Smooth muscle cell (in vitro differentiated cells): ENCODE results near the gene MAGI2. TPM values are rescaled to one million over a fixed set of nuclear protein-coding genes. Genes with fewer than 3 reads are reported as not detected.
"Not testable (repeated sequence)": the region's sequence is repeated elsewhere in the genome, so short reads cannot be mapped to it uniquely, and the experiment has no call there.

ENCODE experiments used
- DNase-seq: peaks from one replicate; lab custom pipeline; 2025; ENCODE audit not compliant: unreplicated experiment; lab: John Stamatoyannopoulos, UW
- H2AFZ ChIP-seq: fragments of 200-600 bp; sonication (generic); 2 replicates; pipeline ENCODE4 v1.6.0; 2016; ENCODE audit warnings: antibody characterized with exemption, low read depth, mild to moderate bottlenecking
- H3F3A ChIP-seq: fragments of 200-600 bp; sonication (generic); 2 replicates; pipeline ENCODE4 v1.6.0; 2017; ENCODE audit warnings: antibody characterized with exemption, low read depth
- H3K27ac ChIP-seq: fragments of 200-600 bp; sonication (generic); 2 replicates; pipeline ENCODE4 v1.5.1; 2016; ENCODE audit warnings: low read depth, mild to moderate bottlenecking
- H3K27me3 ChIP-seq: fragments of 200-600 bp; sonication (generic); 2 replicates; pipeline ENCODE4 v1.6.1; 2016; ENCODE audit warnings: low read depth, mild to moderate bottlenecking
- H3K36me3 ChIP-seq: fragments of 200-600 bp; sonication (generic); 2 replicates; pipeline ENCODE4 v1.5.1; 2016; ENCODE audit warnings: low read depth
- H3K4me1 ChIP-seq: fragments of 200-600 bp; sonication (generic); 2 replicates; pipeline ENCODE4 v1.5.1; 2016; ENCODE audit warnings: low read depth
- H3K4me2 ChIP-seq: fragments of 200-600 bp; sonication (generic); 2 replicates; pipeline ENCODE4 v1.6.0; 2016; ENCODE audit warnings: mild to moderate bottlenecking
- H3K4me3 ChIP-seq: fragments of 200-600 bp; sonication (generic); 2 replicates; pipeline ENCODE4 v1.5.1; 2016; ENCODE audit warnings: mild to moderate bottlenecking
- H3K79me2 ChIP-seq: fragments of 200-600 bp; sonication (generic); 2 replicates; pipeline ENCODE4 v1.6.0; 2016; ENCODE audit warnings: low read depth, mild to moderate bottlenecking
- H3K9ac ChIP-seq: fragments of 200-600 bp; sonication (generic); 2 replicates; pipeline ENCODE4 v1.6.0; 2016; ENCODE audit warnings: low read depth
- H3K9me3 ChIP-seq: fragments of 200-600 bp; sonication (generic); replicated peaks from 2 replicates; pipeline ENCODE4 v1.5.1; 2016; ENCODE audit warnings: low read depth
- H4K20me1 ChIP-seq: fragments of 200-600 bp; sonication (generic); 2 replicates; pipeline ENCODE4 v1.6.0; 2016; ENCODE audit warnings: low read depth
- CTCF ChIP-seq: fragments of 200-600 bp; sonication (generic); IDR thresholded peaks from 2 replicates; pipeline ENCODE4 v1.5.1; 2017; ENCODE audit warnings: borderline replicate concordance, mild to moderate bottlenecking, antibody characterized with exemption; ENCODE audit not compliant: insufficient read depth, poor library complexity, severe bottlenecking
- WGBS: methylation state at CpG from one replicate; pipeline ENCODE4 v1.1.7; 2016; ENCODE audit warnings: low lambda C conversion rate; 5-methylcytosine and 5-hydroxymethylcytosine counted together
- polyA plus RNA-seq: library from polyadenylated mRNA; unstranded; fragments of >200 nt; fragmentation: Nextera tagmentation; extraction: Ambion mirVana; gene quantifications from 2 replicates; pipeline ENCODE4 v1.2.1, GENCODE V29; 2016
- total RNA-seq: library from RNA; depleted of rRNA; stranded (reverse); fragments of >200 nt; gene quantifications from 2 replicates; pipeline ENCODE4 v1.2.3, GENCODE V29; 2014

MAGI2 gene
- total and polyA plus RNA-seq, 2 experiments from 2014 or later, result 3.4 to 10.7 TPM

- H3K27ac ChIP-seq, result no peak overlapping the region
- no peaks in the 10 kb centered on the region for H3K36me3 ChIP-seq
- no peaks in the 10 kb centered on the region for H4K20me1 ChIP-seq
- H3F3A ChIP-seq, result no peaks in the 10 kb centered on the region
- no peak for TF ChIP-seq CTCF
- H3K27me3 ChIP-seq, result no peaks in the 10 kb centered on the region
- 83% methylated on average over 4 of the region's 4 CpGs for WGBS
- no peak overlapping the region for H3K4me3 ChIP-seq
- no peak overlapping the region for H3K4me2 ChIP-seq
- H3K9me3 ChIP-seq, result no peaks in the 10 kb centered on the region
- H3K9ac ChIP-seq, result no peak overlapping the region
- H3K79me2 ChIP-seq, result no peaks in the 10 kb centered on the region
- DNase-seq, result no peak
- no peak overlapping the region for H2AFZ ChIP-seq
- H3K4me1 ChIP-seq, result no peaks in the 10 kb centered on the region
Measured at GRCh38 chr7:79037001-79037400, 416.5 kb downstream of the MAGI2 start.

GRCh38 chr7:79036356-79036755 lies 417.1 kb downstream of the MAGI2 start:
- H3K79me2 ChIP-seq, result no peaks in the 10 kb centered on the region
- no peaks in the 10 kb centered on the region for H3K9me3 ChIP-seq
- no peak overlapping the region for H2AFZ ChIP-seq
- H4K20me1 ChIP-seq, result no peaks in the 10 kb centered on the region
- 85% methylated on average over 2 of the region's 2 CpGs for WGBS
- H3K4me2 ChIP-seq, result no peak overlapping the region
- H3K4me3 ChIP-seq, result no peak overlapping the region
- no peak for DNase-seq
- TF ChIP-seq CTCF, result no peak
- H3K4me1 ChIP-seq, result no peaks in the 10 kb centered on the region
- H3K9ac ChIP-seq, result no peak overlapping the region
- no peak overlapping the region for H3K27ac ChIP-seq
- H3F3A ChIP-seq, result no peaks in the 10 kb centered on the region
- H3K27me3 ChIP-seq, result no peaks in the 10 kb centered on the region
- H3K36me3 ChIP-seq, result no peaks in the 10 kb centered on the region

- H3K9ac ChIP-seq, result no peak overlapping the region
- no peaks in the 10 kb centered on the region for H3K4me1 ChIP-seq
- no peak for DNase-seq
- H3K9me3 ChIP-seq, result no peaks in the 10 kb centered on the region
- H3K36me3 ChIP-seq, result no peaks in the 10 kb centered on the region
- no peak overlapping the region for H3K4me3 ChIP-seq
- H3F3A ChIP-seq, result no peaks in the 10 kb centered on the region
- H3K79me2 ChIP-seq, result no peaks in the 10 kb centered on the region
- 86% methylated on average over 3 of the region's 3 CpGs for WGBS
- H3K4me2 ChIP-seq, result no peak overlapping the region
- no peak for TF ChIP-seq CTCF
- H3K27me3 ChIP-seq, result no peaks in the 10 kb centered on the region
- no peak overlapping the region for H3K27ac ChIP-seq
- no peaks in the 10 kb centered on the region for H4K20me1 ChIP-seq
- no peak overlapping the region for H2AFZ ChIP-seq
Measured at GRCh38 chr7:79035858-79036257, 417.6 kb downstream of the MAGI2 start.

GRCh38 chr7:79034730-79035129 lies 418.7 kb downstream of the MAGI2 start:
- no peaks in the 10 kb centered on the region for H3K27me3 ChIP-seq
- no peaks in the 10 kb centered on the region for H3K4me1 ChIP-seq
- DNase-seq, result no peak
- H3K4me3 ChIP-seq, result no peak overlapping the region
- no peaks in the 10 kb centered on the region for H3F3A ChIP-seq
- H3K9ac ChIP-seq, result no peak overlapping the region
- H3K36me3 ChIP-seq, result no peaks in the 10 kb centered on the region
- no peak overlapping the region for H3K4me2 ChIP-seq
- H3K27ac ChIP-seq, result no peak overlapping the region
- no peaks in the 10 kb centered on the region for H4K20me1 ChIP-seq
- no peaks in the 10 kb centered on the region for H3K79me2 ChIP-seq
- WGBS, result 90% methylated on average over 5 of the region's 5 CpGs
- H3K9me3 ChIP-seq, result no peaks in the 10 kb centered on the region
- TF ChIP-seq CTCF, result no peak
- no peak overlapping the region for H2AFZ ChIP-seq

- not testable (repeated sequence) for DNase-seq, H3K79me2 ChIP-seq, H3K4me1 ChIP-seq, H3K9ac ChIP-seq, H3K36me3 ChIP-seq, H4K20me1 ChIP-seq, H3F3A ChIP-seq, H3K4me2 ChIP-seq, H3K9me3 ChIP-seq, H3K27me3 ChIP-seq, H3K27ac ChIP-seq, H2AFZ ChIP-seq, H3K4me3 ChIP-seq
- 82% methylated on average over 2 of the region's 2 CpGs for WGBS
Measured at GRCh38 chr7:79019711-79020110, 433.8 kb downstream of the MAGI2 start.
